GM18951 (cell line): Measurements from ENCODE around the gene CENPW.

ENCODE experiments used
- POLR2A ChIP-seq: IDR thresholded peaks from 4 replicates; pipeline ENCODE4 v1.6.1; 2011; ENCODE audit warnings: mild to moderate bottlenecking; ENCODE audit not compliant: insufficient read length, insufficient read depth; ENCODE audit errors: extremely low read depth
- in situ Hi-C: fragments of 300-500 bp; cut with MboI; formaldehyde crosslinking; loops from one replicate; pipeline ENCODE4 v1.12.0; 2022; ENCODE audit warnings: low sequenced_read_pairs, mixed read lengths, inconsistent platforms; ENCODE audit not compliant: unreplicated experiment

The CENPW gene

GRCh38 chr6:126341126-126341525, 1.2 kb downstream of the CENPW start:
- no peak for TF ChIP-seq POLR2A
- in situ Hi-C loops, result no loop called here

- in situ Hi-C loops, result no loop called here
- TF ChIP-seq POLR2A, result no peak
These were observed 4.3 kb downstream of the CENPW start for GRCh38 chr6:126344181-126344580.

GRCh38 chr6:126351960-126352359, 12.0 kb downstream of the CENPW start:
- TF ChIP-seq POLR2A, result no peak
- in situ Hi-C loops, result no loop called here

- TF ChIP-seq POLR2A, result no peak
- in situ Hi-C loops, result no loop called here
These were observed 12.6 kb downstream of the CENPW start for GRCh38 chr6:126352514-126352913.

GRCh38 chr6:126356526-126356925, 16.6 kb downstream of the CENPW start:
- no peak for TF ChIP-seq POLR2A
- in situ Hi-C loops, result no loop called here

GRCh38 chr6:126359936-126360537, 20.1 kb downstream of the CENPW start:
- in situ Hi-C loops, result no loop called here

GRCh38 chr6:126361832-126362440, 22.0 kb downstream of the CENPW start:
- no peak for TF ChIP-seq POLR2A
- in situ Hi-C loops, result no loop called here

More at GRCh38 chr6:126359936-126360537, 20.1 kb downstream of the CENPW start:
- TF ChIP-seq POLR2A, result no peak

GRCh38 chr6:126367849-126368248, 27.9 kb downstream of the CENPW start:
- in situ Hi-C loops, result no loop called here
- TF ChIP-seq POLR2A, result no peak

GRCh38 chr6:126372626-126373025, 32.7 kb downstream of the CENPW start:
- no peak for TF ChIP-seq POLR2A
- in situ Hi-C loops, result no loop called here

GRCh38 chr6:126373344-126373743, 33.4 kb downstream of the CENPW start:
- no peak for TF ChIP-seq POLR2A
- in situ Hi-C loops, result no loop called here

GRCh38 chr6:126374372-126374771, 34.5 kb downstream of the CENPW start:
- in situ Hi-C loops, result no loop called here

GRCh38 chr6:126376682-126377081, 36.8 kb downstream of the CENPW start:
- in situ Hi-C loops, result no loop called here
- TF ChIP-seq POLR2A, result no peak

More at GRCh38 chr6:126374372-126374771, 34.5 kb downstream of the CENPW start:
- TF ChIP-seq POLR2A, result no peak

GRCh38 chr6:126377594-126378153, 37.8 kb downstream of the CENPW start:
- in situ Hi-C loops, result no loop called here
- no peak for TF ChIP-seq POLR2A

- TF ChIP-seq POLR2A, result no peak
- in situ Hi-C loops, result no loop called here
These were observed 40.2 kb downstream of the CENPW start for GRCh38 chr6:126380072-126380583.
